Kidney epithelial cell (primary cell): ENCODE results near the gene NFE2L3. TPM values are rescaled to one million over a fixed set of nuclear protein-coding genes. Genes with fewer than 3 reads are reported as not detected.
"Not testable (repeated sequence)": the region's sequence is repeated elsewhere in the genome, so short reads cannot be mapped to it uniquely, and the experiment has no call there.

ENCODE experiments used
- DNase-seq: peaks from one replicate; pipeline ENCODE4 v3.0.0-alpha.2; 2010; ENCODE audit warnings: low read depth
- H3K27me3 ChIP-seq: 2 replicates; pipeline ENCODE4 v1.6.0; 2011; ENCODE audit warnings: low read length; ENCODE audit not compliant: control insufficient read depth, insufficient read depth
- H3K36me3 ChIP-seq: 2 replicates; pipeline ENCODE4 v1.5.1; 2011; ENCODE audit warnings: low read length; ENCODE audit not compliant: control insufficient read depth, insufficient read depth
- H3K4me3 ChIP-seq: 2 replicates; pipeline ENCODE4 v1.5.1; 2011; ENCODE audit warnings: low read depth, mild to moderate bottlenecking, control low read depth, low read length
- total RNA-seq: library from RNA; depleted of rRNA; stranded (reverse); fragments of >200 nt; gene quantifications from 2 replicates; pipeline ENCODE4 v1.2.3, GENCODE V29; 2015
- TF ChIP-seq, protein P1 (sequence below): IDR thresholded peaks from 2 replicates; pipeline ENCODE4 v1.5.1; 2011; ENCODE audit warnings: mild to moderate bottlenecking, moderate library complexity, low read length, control low read depth, inconsistent platforms; ENCODE audit not compliant: insufficient read depth, poor library complexity, severe bottlenecking

NFE2L3 gene
- total RNA-seq, 1 donor from 2014 or later, result 53.8 TPM

DNA sequence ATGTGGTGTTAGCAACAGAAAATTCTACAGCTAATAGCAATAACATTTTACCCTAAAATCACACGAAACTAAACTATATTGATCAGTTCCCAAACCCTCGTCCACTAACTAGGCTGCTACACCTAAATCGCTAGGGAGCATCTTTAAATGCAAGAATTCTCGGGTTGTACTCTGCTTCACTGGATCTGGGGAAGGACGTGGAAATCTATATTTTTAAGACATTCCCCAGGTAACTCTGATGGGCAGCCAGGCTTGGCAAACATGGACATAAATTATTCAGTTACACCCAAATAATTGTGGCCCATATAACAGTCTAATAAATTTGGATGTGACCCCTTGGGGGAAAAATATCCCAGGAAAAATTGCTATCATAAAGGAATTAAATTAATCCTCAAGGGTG is 36.3 kb upstream of the NFE2L3 start:
- TF ChIP-seq, protein P1, sequence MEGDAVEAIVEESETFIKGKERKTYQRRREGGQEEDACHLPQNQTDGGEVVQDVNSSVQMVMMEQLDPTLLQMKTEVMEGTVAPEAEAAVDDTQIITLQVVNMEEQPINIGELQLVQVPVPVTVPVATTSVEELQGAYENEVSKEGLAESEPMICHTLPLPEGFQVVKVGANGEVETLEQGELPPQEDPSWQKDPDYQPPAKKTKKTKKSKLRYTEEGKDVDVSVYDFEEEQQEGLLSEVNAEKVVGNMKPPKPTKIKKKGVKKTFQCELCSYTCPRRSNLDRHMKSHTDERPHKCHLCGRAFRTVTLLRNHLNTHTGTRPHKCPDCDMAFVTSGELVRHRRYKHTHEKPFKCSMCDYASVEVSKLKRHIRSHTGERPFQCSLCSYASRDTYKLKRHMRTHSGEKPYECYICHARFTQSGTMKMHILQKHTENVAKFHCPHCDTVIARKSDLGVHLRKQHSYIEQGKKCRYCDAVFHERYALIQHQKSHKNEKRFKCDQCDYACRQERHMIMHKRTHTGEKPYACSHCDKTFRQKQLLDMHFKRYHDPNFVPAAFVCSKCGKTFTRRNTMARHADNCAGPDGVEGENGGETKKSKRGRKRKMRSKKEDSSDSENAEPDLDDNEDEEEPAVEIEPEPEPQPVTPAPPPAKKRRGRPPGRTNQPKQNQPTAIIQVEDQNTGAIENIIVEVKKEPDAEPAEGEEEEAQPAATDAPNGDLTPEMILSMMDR, result no peak

DNA sequence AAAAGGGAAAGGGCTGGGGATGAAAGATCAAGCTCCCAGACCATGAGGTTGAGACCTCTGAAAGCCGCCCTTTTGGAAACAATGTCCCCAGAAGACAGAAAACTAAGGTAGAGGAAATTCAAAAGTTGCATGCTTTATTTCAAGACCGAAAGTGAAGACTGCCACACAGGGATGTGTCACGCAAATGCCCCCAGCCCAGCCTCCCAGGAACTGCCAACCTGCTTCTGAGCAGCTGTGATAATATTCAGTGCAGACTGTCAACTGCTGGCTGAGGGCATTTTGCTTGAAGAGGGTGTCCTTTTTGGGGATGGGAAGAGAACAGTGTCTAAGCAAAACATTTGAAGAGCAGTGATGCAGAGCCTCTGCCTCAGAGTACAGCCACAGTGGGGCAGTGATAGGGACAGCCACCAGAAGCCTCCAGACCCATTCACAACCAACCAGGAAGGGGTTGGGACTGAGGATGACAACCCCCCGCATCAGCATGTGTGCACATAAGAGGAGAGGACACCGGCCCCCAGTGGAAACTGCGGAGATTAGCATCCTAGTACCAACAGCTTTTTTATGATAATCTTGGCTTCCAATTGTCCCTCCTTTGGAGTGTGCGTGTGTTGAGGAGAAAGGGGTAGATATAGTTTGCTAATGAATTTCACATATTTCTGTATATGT is 34.7 kb upstream of the NFE2L3 start:
- DNase-seq, result no peak
- TF ChIP-seq, protein P1, result no peak
- no peaks in the 10 kb centered on the region for H3K36me3 ChIP-seq
- peaks cover 2% of the 10 kb centered on the region for H3K27me3 ChIP-seq
- H3K4me3 ChIP-seq, result no peak overlapping the region

More for the DNA sequence above, 36.3 kb upstream of the NFE2L3 start:
- no peaks in the 10 kb centered on the region for H3K36me3 ChIP-seq
- H3K4me3 ChIP-seq, result no peak overlapping the region
- no peak for DNase-seq
- H3K27me3 ChIP-seq, result peaks cover 2% of the 10 kb centered on the region

DNA sequence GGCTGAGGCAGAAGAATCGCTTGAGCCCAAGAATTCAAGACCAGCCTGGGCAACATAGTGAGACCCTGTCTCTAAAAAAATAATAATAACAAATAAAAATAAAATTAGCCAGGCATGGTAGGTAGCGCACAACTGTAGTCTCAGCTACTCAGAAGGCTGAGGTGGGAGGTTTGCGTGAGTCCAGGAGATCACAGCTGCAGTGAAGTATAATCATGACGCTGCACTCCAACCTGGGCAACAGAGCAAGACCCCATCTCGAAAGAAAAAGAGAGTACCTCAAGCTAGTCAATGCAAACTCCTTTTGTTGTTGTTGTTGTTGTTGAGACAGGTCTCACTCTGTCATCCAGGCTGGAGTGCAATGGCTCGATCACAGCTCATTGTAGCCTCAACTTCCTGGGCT is 34.0 kb upstream of the NFE2L3 start:
- Histone ChIP-seq H3K4me3 (no peak overlapping the region), H3K27me3 (peaks cover 2% of the 10 kb centered on the region), H3K36me3 (no peaks in the 10 kb centered on the region)
- DNase-seq, result no peak
- TF ChIP-seq, protein P1, result no peak

DNA sequence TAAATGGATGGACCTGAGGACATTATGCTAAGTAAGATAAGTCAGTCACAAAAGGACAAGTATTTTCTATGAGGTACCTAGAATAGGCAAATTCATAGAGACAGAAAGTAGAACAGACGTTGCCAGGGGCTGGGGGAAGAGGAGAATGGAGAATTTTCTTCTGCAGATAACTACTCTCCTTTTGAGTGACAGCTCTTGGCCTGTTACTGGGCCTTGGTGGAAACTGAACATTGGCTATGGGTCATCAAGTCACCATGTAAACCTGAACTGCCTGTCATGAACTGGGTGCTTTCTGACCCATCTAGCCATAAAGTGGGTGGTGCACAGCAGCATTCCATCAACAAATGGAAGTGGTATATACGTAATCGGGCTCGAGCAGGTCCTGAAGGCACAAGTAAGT is 29.3 kb upstream of the NFE2L3 start:
- TF ChIP-seq, protein P1, result no peak

DNA sequence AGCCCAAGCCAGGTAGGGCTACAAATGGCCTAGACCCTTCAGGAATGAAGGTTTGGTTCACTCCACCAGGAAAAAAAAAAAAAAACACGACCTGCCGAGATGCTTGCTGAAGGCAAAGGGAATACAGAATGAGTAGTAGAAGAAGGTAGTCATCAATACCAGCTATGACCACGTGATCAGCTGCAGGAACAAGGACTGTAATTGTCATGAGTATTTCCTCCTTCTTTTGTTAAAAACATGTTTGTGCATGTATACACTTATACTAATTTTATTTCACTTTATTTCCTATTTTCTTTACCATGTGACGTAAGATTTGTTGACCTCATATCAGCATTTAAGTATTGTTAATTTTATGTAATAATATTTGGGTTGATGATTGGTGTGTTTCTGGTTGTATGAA is 27.2 kb upstream of the NFE2L3 start:
- H3K27me3 ChIP-seq, H3K4me3 ChIP-seq, H3K36me3 ChIP-seq, DNase-seq: not testable (repeated sequence)

More for the DNA sequence above, 29.3 kb upstream of the NFE2L3 start:
- no peak for DNase-seq
- Histone ChIP-seq H3K4me3 (no peak overlapping the region), H3K36me3 (no peaks in the 10 kb centered on the region), H3K27me3 (peaks cover 2% of the 10 kb centered on the region)

DNA sequence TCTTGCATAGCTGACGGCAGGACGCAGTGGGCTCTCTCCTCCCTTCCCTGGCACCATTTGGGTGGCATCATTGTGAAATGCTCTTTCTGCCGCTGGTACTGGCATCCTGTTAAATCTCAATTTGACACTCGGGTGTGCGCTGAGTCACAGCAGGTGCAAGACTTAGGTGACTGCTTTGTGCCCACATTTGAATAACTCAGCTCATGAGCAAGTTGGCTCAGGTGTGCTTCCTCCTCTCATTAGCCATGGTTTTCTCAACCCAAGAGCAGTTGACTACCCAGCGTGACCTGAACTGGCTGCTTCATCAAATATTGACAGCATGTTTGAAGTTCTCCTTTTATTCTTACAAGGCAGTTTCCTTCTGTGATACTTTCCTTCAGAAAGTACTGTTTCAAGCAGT is 24.6 kb upstream of the NFE2L3 start:
- DNase-seq, result no peak

More for the DNA sequence above, 24.6 kb upstream of the NFE2L3 start:
- Histone ChIP-seq H3K36me3 (no peaks in the 10 kb centered on the region), H3K27me3 (no peaks in the 10 kb centered on the region), H3K4me3 (no peak overlapping the region)
- TF ChIP-seq, protein P1, result no peak
